H9 (cell line): ENCODE results near the gene SETD1A. TPM values are rescaled to one million over a fixed set of nuclear protein-coding genes. Genes with fewer than 3 reads are reported as not detected.

Experiments
- DNase-seq: peaks from one replicate; pipeline ENCODE4 v3.0.0-alpha.2; 2017
- H2AFZ ChIP-seq: one replicate; pipeline ENCODE4 v1.6.1; 2013; ENCODE audit warnings: mild to moderate bottlenecking, low read length, control low read depth, moderate library complexity
- H2AK5ac ChIP-seq: 2 replicates; pipeline ENCODE4 v1.6.1; 2013; ENCODE audit warnings: low read length, control low read depth, mixed read lengths; ENCODE audit not compliant: insufficient read length
- H2BK120ac ChIP-seq: one replicate; pipeline ENCODE4 v1.6.1; 2013; ENCODE audit warnings: low read depth, mild to moderate bottlenecking, low read length, control low read depth, inconsistent platforms; ENCODE audit not compliant: poor library complexity, severe bottlenecking
- H2BK12ac ChIP-seq: 2 replicates; pipeline ENCODE4 v1.6.1; 2013; ENCODE audit warnings: low read length, control low read depth, mixed read lengths, low read depth; ENCODE audit not compliant: insufficient read length
- H2BK15ac ChIP-seq: 2 replicates; pipeline ENCODE4 v1.6.1; 2013; ENCODE audit warnings: low read depth, low read length, control low read depth
- H2BK20ac ChIP-seq: one replicate; pipeline ENCODE4 v1.6.1; 2013; ENCODE audit warnings: low read depth, mild to moderate bottlenecking, low read length, control low read depth, inconsistent platforms; ENCODE audit not compliant: poor library complexity, severe bottlenecking
- H2BK5ac ChIP-seq: 2 replicates; pipeline ENCODE4 v1.6.1; 2013; ENCODE audit warnings: low read length, control low read depth, mixed read lengths; ENCODE audit not compliant: insufficient read length
- H3K14ac ChIP-seq: 2 replicates; pipeline ENCODE4 v1.6.1; 2013; ENCODE audit warnings: low read length, control low read depth; ENCODE audit not compliant: insufficient read depth
- H3K18ac ChIP-seq: 2 replicates; pipeline ENCODE4 v1.6.1; 2013; ENCODE audit warnings: low read depth, mild to moderate bottlenecking, mixed read lengths, low read length, control low read depth; ENCODE audit not compliant: insufficient read length
- H3K23ac ChIP-seq: 2 replicates; pipeline ENCODE4 v1.6.1; 2013; ENCODE audit warnings: low read length, control low read depth, mixed read lengths, low read depth; ENCODE audit not compliant: insufficient read length
- H3K23me2 ChIP-seq: 2 replicates; pipeline ENCODE4 v1.6.1; 2013; ENCODE audit warnings: low read depth, mild to moderate bottlenecking, mixed read lengths, low read length, control low read depth; ENCODE audit not compliant: insufficient read length, poor library complexity, severe bottlenecking
- H3K27ac ChIP-seq: 2 replicates; pipeline ENCODE4 v1.5.1; 2013; ENCODE audit warnings: low read length, control low read depth, mixed read lengths, low read depth; ENCODE audit not compliant: insufficient read length
- H3K27me3 ChIP-seq: 2 replicates; pipeline ENCODE4 v1.6.1; 2013; ENCODE audit warnings: low read length, control low read depth, inconsistent platforms; ENCODE audit not compliant: insufficient read depth
- H3K4ac ChIP-seq: 2 replicates; pipeline ENCODE4 v1.6.1; 2013; ENCODE audit warnings: low read depth, mild to moderate bottlenecking, control low read depth, inconsistent platforms, low read length, moderate library complexity
- H3K4me1 ChIP-seq: 2 replicates; pipeline ENCODE4 v1.6.1; 2013; ENCODE audit warnings: low read length, control low read depth, inconsistent platforms; ENCODE audit not compliant: insufficient read depth
- H3K4me2 ChIP-seq: 2 replicates; pipeline ENCODE4 v1.6.1; 2013; ENCODE audit warnings: low read length, control low read depth, mixed read lengths; ENCODE audit not compliant: insufficient read length, insufficient read depth
- H3K56ac ChIP-seq: 2 replicates; pipeline ENCODE4 v1.6.1; 2013; ENCODE audit warnings: low read depth, mild to moderate bottlenecking, mixed read lengths, low read length, control low read depth; ENCODE audit not compliant: insufficient read length
- H3K79me1 ChIP-seq: 2 replicates; pipeline ENCODE4 v1.6.1; 2013; ENCODE audit warnings: low read depth, mild to moderate bottlenecking, moderate library complexity, low read length, control low read depth, inconsistent platforms; ENCODE audit not compliant: insufficient read depth, poor library complexity, severe bottlenecking
- H3K79me2 ChIP-seq: 2 replicates; pipeline ENCODE4 v1.6.1; 2013; ENCODE audit warnings: low read length, control low read depth, inconsistent platforms; ENCODE audit not compliant: insufficient read depth
- H3K9ac ChIP-seq: 2 replicates; pipeline ENCODE4 v1.6.1; 2013; ENCODE audit warnings: low read length, control low read depth, mixed read lengths; ENCODE audit not compliant: insufficient read length; ENCODE audit errors: extremely low read depth
- H3K9me3 ChIP-seq: one replicate; pipeline ENCODE4 v1.6.1; 2013; ENCODE audit warnings: low read depth, low read length, inconsistent platforms; ENCODE audit not compliant: control insufficient read depth
- H3T11ph ChIP-seq: one replicate; pipeline ENCODE4 v1.6.1; 2013; ENCODE audit warnings: mild to moderate bottlenecking, low read length, control low read depth, inconsistent platforms
- H4K20me1 ChIP-seq: one replicate; pipeline ENCODE4 v1.6.1; 2013; ENCODE audit not compliant: control insufficient read depth, insufficient read length, insufficient read depth
- H4K5ac ChIP-seq: 2 replicates; pipeline ENCODE4 v1.6.1; 2013; ENCODE audit warnings: low read depth, mild to moderate bottlenecking, mixed read lengths, low read length, control low read depth; ENCODE audit not compliant: insufficient read length
- H4K8ac ChIP-seq: replicated peaks from 2 replicates; pipeline ENCODE4 v1.6.1; 2013; ENCODE audit warnings: low read length, control low read depth, mixed read lengths, low read depth; ENCODE audit not compliant: insufficient read length
- H4K91ac ChIP-seq: 2 replicates; pipeline ENCODE4 v1.6.1; 2013; ENCODE audit warnings: low read depth, mild to moderate bottlenecking, moderate library complexity, mixed read lengths, low read length, control low read depth; ENCODE audit not compliant: insufficient read length
- H3K27ac Mint-ChIP-seq, 3 experiments: 2 replicates in 2 of 3; 3 replicates in 1 of 3; pipeline ENCODE4 v1.8.0; 2020 to 2021; ENCODE audit warnings: mixed read lengths in 3 of 3, mild to moderate bottlenecking in 1 of 3, moderate library complexity in 1 of 3
- H3K27me3 Mint-ChIP-seq: 2 replicates; pipeline ENCODE4 v1.8.0; 2021; ENCODE audit warnings: low read depth, mild to moderate bottlenecking, moderate library complexity, mixed read lengths
- H3K36me3 Mint-ChIP-seq, 3 experiments: 2 replicates in 2 of 3; 3 replicates in 1 of 3; pipeline ENCODE4 v1.8.0; 2020 to 2021; ENCODE audit warnings: low read depth in 3 of 3, mixed read lengths in 3 of 3; ENCODE audit not compliant: insufficient read depth in 1 of 3
- H3K4me1 Mint-ChIP-seq, 2 experiments: 2 replicates each; pipeline ENCODE4 v1.8.0; 2020; ENCODE audit warnings: mixed read lengths in 2 of 2
- H3K4me3 Mint-ChIP-seq, 2 experiments: 2 replicates in 1 of 2; 3 replicates in 1 of 2; pipeline ENCODE4 v1.8.0; 2020 to 2021; ENCODE audit warnings: mild to moderate bottlenecking in 2 of 2, mixed read lengths in 2 of 2, moderate library complexity in 1 of 2
- H3K9me3 Mint-ChIP-seq, 2 experiments: 2 replicates in 1 of 2; 3 replicates in 1 of 2; pipeline ENCODE4 v1.8.0; 2020; ENCODE audit warnings: mild to moderate bottlenecking in 2 of 2, mixed read lengths in 2 of 2, moderate library complexity in 1 of 2
- WGBS: extraction: QIAGEN DNeasy Blood & Tissue Kit; methylation state at CpG from one replicate; pipeline ENCODE4 v1.1.7; 2013; ENCODE audit warnings: missing lambda C conversion rate, low lambda C conversion rate, mixed read lengths; ENCODE audit not compliant: insufficient read length; ENCODE audit errors: extremely low coverage; 5-methylcytosine and 5-hydroxymethylcytosine counted together
- total RNA-seq: library from RNA; stranded (reverse); gene quantifications from 2 replicates; pipeline ENCODE4 v1.2.1, GENCODE V29; 2021
- TF ChIP-seq, protein P1 (sequence below): fragments of 200-600 bp; sonication (generic); conservative IDR thresholded peaks from 3 replicates; pipeline ENCODE4 v1.8.0; 2021; ENCODE audit warnings: antibody characterized with exemption, mild to moderate bottlenecking

SETD1A gene
- total RNA-seq, 1 experiment from 2014 or later, result 36.9 TPM

DNA sequence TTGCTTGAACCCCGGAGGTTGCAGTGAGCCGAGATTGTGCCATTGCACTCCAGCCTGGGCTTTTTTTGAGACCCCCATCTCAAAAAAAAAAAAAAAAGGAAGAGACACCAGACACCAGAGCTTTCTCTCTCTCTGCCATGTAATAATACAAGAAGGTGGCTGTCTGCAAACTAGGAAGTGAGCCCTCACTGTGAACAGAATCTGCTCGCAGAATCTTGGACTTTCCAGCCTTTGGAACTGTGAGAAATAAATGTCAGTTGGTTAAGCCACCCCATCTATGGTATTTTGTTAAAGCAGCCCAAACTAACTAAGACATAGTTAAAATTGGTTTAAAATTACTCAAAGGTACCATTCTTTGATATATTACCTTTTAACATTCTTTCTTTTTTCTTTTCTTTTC lies 63.0 kb downstream of the SETD1A start:
- no peak overlapping the region for H4K8ac ChIP-seq
- no peak for DNase-seq
- no peak overlapping the region for H3K4me2 ChIP-seq
- no peak overlapping the region for H3K4ac ChIP-seq
- no peak overlapping the region for H2BK12ac ChIP-seq
- no peak overlapping the region for H3K23ac ChIP-seq
- H2BK5ac ChIP-seq, result no peak overlapping the region
- H3K56ac ChIP-seq, result no peak overlapping the region
- H2AK5ac ChIP-seq, result no peak overlapping the region
- no peak overlapping the region for H3K14ac ChIP-seq
- no peak overlapping the region for H2BK20ac ChIP-seq
- no peak overlapping the region for H2BK120ac ChIP-seq
- no peak overlapping the region for H3K4me3 Mint-ChIP-seq
- no peaks in the 10 kb centered on the region for H4K20me1 ChIP-seq
- H3K18ac ChIP-seq, result no peak overlapping the region
- TF ChIP-seq, protein P1, sequence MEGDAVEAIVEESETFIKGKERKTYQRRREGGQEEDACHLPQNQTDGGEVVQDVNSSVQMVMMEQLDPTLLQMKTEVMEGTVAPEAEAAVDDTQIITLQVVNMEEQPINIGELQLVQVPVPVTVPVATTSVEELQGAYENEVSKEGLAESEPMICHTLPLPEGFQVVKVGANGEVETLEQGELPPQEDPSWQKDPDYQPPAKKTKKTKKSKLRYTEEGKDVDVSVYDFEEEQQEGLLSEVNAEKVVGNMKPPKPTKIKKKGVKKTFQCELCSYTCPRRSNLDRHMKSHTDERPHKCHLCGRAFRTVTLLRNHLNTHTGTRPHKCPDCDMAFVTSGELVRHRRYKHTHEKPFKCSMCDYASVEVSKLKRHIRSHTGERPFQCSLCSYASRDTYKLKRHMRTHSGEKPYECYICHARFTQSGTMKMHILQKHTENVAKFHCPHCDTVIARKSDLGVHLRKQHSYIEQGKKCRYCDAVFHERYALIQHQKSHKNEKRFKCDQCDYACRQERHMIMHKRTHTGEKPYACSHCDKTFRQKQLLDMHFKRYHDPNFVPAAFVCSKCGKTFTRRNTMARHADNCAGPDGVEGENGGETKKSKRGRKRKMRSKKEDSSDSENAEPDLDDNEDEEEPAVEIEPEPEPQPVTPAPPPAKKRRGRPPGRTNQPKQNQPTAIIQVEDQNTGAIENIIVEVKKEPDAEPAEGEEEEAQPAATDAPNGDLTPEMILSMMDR, result no peak
- H3K79me1 ChIP-seq, result no peaks in the 10 kb centered on the region
- no peak overlapping the region for H2BK15ac ChIP-seq
- H3K27me3 Mint-ChIP-seq, result no peaks in the 10 kb centered on the region; the same call in 1 of the 2 replicates
- no peaks in the 10 kb centered on the region for H3K4me1 ChIP-seq
- H3K27me3 ChIP-seq, result no peaks in the 10 kb centered on the region
- H3K4me1 Mint-ChIP-seq, result peaks cover 0 to 2% of the 10 kb centered on the region in 2 experiments; a peak in 2 of 4 replicates
- H4K91ac ChIP-seq, result no peak overlapping the region
- H3K27ac Mint-ChIP-seq, result no peak overlapping the region
- H3K79me2 ChIP-seq, result no peaks in the 10 kb centered on the region
- H3K9me3 Mint-ChIP-seq, result no peaks in the 10 kb centered on the region
- H3K9ac ChIP-seq, result no peak overlapping the region
- H3K23me2 ChIP-seq, result no peaks in the 10 kb centered on the region
- no peaks in the 10 kb centered on the region for H3K36me3 Mint-ChIP-seq
- H3T11ph ChIP-seq, result no peak overlapping the region
- H2AFZ ChIP-seq, result no peak overlapping the region
- H3K27ac ChIP-seq, result no peak overlapping the region
- no peaks in the 10 kb centered on the region for H3K9me3 ChIP-seq
- WGBS, result no CpG with 5 or more reads among the region's 3 CpGs
- no peak overlapping the region for H4K5ac ChIP-seq
